Heart left ventricle (tissue), 13 donors: ENCODE data around the gene RELA.
A peak's percentile ranks its signal among the peaks of the same experiment; 100 is the strongest.

Experiments
- CTCF ChIP-seq, 12 donors: fragments of 200-600 bp; sonication (generic) in 4 of 12; IDR thresholded peaks; one replicate each; pipeline versions ENCODE4 v1.5.0 to v1.8.0; 2018 to 2022; ENCODE audit warnings: antibody characterized with exemption in 12 of 12, mild to moderate bottlenecking in 5 of 12
- POLR2A ChIP-seq, 2 donors: fragments of 450-650 bp; IDR thresholded peaks; one replicate each; pipeline ENCODE4 v1.6.1; 2017; ENCODE audit warnings: antibody characterized with exemption in 2 of 2, mild to moderate bottlenecking in 2 of 2, moderate library complexity in 2 of 2
- donor health status: ischemic (EF 13 %, LVEDD 7.1; RV severe dilation, severe dysfunction).
- donor health status: DM: no; HTN: yes; CAD: no.
- donor health status: DM: no; HTN: no; CAD: no.
- donor health status: ischemic (EF 25% LVEDD 6.9; RV normal size, moderate dysfunction).
- donor health status: ischemic (EF 25% LVEDD 5.7; RV mildly dilated, moderate dysfunction).
- donor health status: ischemic (EF 35%, LVEDD 5.7; RV mildly dilated, moderate dysfunction).
- donor health status: nonischemic (EF 11% LVEDD 7.7; RV severe dilation, severe dysfunction).
- donor health status: DM: yes; HTN: yes; CAD: no.
- donor health status: PGD.
- donor health status: ischemic (EF 29% LVEDD 5.4; RV normal size, mild dysfunction).
- donor health status: nonischemic (EF 23%, LVEDD 6.1; RV moderate dilation, normal function).

DNA sequence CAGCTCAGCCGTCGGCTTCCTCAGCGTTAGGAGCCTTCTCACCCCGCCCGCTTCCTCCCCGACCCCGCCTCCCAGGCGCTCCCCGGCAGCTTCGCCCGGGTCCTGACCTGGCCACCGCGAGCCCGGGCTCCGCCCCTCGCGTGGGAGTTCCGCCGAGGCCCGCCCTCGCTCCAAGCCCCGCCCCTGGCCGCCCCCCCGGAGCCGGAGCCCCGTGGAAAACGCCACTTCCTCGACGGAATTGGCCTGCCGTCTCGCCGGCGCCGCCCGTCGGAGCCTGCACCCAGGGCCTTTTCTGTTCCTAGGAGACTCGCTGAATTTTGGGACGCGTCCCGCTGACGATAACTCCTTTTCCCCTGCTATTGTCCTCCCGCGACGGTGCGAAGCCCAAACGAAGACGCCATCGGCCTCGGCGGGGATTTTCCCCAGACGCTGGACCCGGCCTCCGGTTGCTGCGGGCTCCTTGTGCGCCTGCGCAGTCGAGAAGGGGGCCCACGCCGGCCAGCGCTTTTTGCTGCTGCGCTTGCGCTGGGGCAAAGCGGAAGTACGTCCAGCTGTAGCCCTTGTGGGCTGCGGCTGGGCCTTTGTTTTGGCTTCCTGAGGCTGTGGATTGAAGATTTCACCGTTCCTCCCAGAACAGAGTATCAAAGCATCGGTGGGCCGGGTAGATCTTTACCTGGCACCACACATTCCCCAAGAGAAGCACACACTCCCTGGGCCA lies 10.0 kb downstream of the RELA start:
- TF ChIP-seq CTCF (IDR thresholded peaks at IDR 0.05) = peak in 2 of 12 donors; percentile 17 to 22
- TF ChIP-seq POLR2A (IDR thresholded peaks at IDR 0.05) = peak in 1 of 2 donors; percentile 72
